GM04504 (cell line): ENCODE measurements around the gene CACNG1.

ENCODE experiments used
- DNase-seq: peaks from one replicate; pipeline ENCODE4 v3.0.0-alpha.2; 2012; ENCODE audit warnings: low read depth

CACNG1 gene

GRCh38 chr17:67051837-67052236, 7.5 kb downstream of the CACNG1 start:
- DNase-seq = no peak

DNA sequence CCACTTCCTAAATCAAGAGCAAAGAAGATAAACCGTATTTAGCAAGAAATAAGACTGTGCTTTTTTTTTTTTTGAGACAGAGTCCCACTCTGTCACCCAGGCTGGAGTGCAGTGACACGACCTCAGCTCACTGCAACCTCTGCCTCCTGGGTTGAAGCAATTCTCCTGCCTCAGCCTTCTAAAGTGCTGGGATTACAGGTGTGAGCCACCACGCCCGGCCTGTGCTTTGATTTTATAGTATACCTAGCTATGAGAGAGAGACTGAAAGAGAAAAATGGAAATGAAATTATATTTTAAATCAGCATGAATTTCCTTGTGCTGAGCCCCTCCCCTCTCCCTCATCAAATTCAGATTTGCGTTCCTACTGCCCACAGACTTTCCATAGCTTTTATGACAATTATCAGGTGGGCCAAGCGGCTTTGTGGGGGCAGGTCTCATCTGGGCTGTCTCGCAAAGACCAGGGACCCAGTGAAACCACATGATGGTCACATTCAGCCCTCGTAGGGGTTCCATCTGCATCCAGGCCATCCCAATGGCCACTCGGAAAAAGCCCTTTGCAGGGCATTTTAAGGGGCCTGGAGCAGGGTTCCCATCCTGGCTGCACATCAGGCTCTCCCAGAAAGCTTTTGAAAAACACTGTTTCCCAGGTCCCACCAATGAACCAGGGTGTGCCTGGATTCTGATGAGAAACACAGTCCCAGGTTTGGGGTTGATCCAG, 8.5 kb downstream of the CACNG1 start:
- DNase-seq = no peak

DNA sequence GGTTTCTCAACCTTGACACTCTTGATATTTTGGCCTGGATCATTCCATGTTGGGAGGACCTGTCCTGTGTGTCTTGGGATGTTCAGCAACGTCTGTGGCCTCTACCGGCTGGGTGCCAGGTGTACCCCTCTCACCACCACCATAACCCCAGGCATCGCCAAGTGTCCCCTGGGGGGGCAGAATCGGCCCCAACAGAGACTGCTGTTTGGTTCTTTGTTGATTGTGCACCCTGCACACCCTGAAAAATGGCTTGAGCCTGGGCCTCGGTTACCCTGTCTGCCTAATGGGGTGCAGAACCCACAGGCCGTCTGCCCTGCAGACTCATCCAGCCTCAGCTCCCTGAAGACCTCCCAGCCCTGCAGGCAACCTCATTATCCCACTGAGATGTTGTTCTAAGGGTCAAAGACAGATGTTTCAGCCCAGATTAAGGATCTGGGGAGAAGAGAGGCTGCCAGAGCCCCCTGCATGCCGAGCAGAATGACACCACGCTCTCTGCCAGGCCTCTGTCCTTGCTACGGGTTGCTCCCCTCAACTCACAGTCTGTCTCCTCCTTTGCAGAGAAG, 9.2 kb downstream of the CACNG1 start:
- no peak for DNase-seq

GRCh38 chr17:67054011-67054591, 9.7 kb downstream of the CACNG1 start:
- no peak for DNase-seq

DNA sequence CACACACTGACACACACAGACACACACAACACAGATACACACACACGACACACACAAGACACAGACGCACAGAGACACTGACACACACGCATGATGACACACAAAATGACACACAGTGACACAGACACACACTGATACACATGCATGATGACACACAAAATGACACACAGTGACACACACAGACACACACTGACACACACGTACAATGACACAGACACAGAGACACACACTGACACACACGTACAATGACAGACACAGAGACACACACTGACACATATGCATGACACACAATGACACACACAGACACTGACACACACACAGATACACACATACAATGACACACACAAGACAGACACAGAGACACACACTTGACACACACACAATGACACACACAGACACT, 10.3 kb downstream of the CACNG1 start:
- DNase-seq = no peak

- no peak for DNase-seq
Measured at GRCh38 chr17:67055041-67055443, 10.7 kb downstream of the CACNG1 start.

- no peak for DNase-seq
Measured at GRCh38 chr17:67055811-67056745, 11.7 kb downstream of the CACNG1 start.

DNA sequence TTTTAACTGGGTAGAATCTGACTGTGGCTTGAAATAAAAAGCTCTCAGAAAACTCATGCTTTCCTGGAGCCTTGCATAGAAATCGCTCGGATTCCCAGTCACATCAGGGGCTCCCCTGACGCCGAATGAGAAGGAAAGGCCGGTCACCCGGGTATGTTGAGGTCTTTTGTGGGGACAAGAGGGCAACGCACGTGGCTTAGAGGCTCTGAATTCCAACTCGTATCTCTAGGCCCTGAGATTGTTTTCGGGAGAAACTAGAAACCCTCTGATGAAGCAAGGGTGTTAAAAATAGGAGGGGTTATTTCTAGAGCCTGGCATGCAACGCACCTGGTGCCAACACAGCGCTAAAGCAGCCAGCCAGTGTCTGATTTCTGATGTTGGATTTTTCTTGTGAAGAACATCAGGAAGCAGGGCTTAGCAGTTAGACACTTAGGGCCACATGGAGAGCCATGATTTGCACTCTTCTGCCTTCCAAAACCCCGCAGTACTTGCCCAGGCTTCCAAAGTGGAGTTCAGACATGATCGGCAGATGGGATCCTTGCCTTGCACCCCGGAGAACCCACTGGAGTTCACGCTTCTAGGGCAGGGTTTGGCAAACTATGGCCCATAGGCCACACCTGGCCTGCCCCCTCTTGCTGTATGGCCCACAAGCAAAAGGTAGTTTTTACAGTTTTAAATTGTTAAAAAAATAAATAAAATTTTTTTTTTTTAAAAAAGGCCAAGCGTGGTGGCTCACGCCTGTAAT, 12.6 kb downstream of the CACNG1 start:
- DNase-seq = no peak

- no peak for DNase-seq
Measured at GRCh38 chr17:67058036-67058435, 13.7 kb downstream of the CACNG1 start.

DNA sequence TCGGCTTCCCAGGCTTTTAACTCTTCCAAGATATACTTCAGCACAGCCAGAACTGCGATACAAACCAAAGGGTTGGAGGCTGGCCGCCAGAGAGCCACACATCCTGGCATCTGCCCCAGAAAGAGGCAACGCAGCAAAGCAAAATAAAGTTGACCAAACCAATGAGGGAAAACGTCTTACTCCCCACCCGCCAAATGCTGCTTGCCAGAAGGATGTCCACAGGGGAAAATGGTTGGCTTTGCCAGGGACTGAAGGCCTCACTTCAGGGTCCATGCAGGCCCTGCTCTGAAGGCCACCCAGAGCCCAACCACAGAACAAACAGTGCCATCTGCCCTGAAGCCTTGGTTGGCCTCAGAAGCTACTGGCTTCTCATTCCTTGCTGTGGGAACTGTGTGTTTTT, 15.0 kb downstream of the CACNG1 start:
- DNase-seq = no peak

DNA sequence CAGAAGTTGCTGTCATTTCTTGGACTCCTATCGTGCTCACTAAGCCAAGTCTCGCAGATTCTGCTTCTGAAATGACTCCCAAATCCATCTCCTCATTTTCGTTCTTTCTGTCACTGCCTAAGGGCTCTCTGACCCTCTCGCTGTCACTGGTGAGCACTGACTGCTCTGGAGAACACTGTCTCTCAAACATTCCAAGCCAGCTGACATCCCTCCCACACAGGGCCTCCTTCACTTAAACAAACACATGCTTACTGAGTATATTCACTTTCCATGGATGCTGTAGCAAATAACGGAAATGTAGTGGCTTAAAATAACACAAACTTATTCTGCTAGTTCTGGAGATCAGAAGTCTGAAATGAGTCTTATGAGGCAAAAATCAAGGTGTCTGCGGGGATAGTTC, 18.8 kb downstream of the CACNG1 start:
- DNase-seq = no peak

DNA sequence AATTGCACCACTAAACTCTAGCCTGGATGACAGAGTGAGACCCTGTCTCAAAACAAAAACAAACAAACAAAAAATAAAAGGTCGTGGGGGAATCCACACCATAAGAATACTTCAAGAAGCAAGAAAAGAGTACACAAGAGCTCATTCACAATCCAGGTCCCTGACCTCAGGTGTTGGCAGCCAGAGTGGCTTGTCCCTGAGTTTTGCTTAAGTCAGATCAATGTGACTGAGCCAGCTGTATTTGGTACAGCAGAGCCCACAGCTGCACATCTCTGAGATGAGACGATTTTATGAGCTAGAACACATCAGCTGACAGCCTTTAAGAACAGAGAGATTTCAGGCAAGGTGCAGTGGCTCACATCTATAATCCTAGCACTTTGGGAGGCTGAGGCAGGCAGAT, 22.4 kb downstream of the CACNG1 start:
- no peak for DNase-seq

- no peak for DNase-seq
Measured at GRCh38 chr17:67067571-67068482, 23.5 kb downstream of the CACNG1 start.

DNA sequence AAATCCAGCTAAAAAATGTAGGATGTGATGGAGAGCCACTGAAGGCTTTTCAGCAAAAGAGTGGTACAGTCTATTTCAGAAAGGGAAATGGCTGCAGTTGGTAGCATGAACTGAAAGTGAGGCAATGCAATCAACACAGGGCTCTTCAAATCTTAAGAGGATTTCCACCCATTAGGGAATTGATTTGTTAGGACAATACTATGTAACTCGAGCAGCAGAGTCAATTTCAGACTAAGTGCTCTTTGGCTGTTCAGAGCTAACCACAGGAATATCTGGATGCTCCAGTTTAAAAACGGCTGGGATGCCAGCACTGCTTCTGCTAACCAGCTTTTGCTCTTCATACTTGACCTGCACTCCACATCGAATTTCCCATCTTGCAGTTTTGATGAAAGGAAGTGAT, 24.6 kb downstream of the CACNG1 start:
- DNase-seq = no peak

DNA sequence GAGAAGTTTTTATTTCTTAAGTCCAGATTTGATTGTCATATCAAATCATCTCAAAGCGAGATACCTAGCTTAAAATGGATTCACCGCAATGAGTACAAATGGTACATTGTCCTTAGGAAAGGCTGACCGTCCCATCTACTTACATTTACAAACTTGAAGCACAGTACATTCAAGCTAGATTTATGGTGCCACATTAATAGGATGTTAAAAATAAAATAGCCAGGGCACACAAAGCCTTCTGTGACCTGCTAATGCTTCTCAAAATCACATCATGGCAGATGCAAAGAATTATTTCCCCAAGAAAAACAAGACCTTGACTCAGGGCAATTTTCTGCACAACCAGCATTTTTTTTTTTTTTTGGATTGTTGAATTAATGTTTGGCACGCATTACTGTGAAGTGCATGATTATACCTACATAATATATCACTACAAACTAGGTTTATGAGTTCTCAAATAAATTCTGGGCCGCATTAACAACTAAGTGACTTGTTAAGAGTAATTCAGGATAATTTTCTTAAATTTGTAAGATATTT, 25.3 kb downstream of the CACNG1 start:
- DNase-seq = no peak

GRCh38 chr17:67071595-67071994, 27.2 kb downstream of the CACNG1 start:
- no peak for DNase-seq

DNA sequence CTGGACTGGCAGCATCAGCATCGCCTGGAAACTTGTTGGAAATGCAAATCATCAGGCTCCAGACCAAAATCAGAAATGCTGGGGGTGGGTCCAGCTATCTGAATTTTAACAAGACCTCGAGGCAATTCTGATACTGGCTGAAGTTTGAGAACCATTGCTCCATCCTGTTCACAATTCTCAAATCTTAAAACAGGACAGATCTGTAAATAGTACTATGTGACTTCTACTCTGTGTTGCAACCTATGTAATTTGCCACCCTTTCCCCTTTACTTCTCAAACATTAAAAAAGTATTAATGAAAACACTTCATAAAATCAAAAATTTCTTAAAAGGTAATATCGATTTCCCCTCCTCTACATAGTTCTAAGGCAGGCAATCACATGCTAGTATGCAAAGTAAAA, 28.5 kb downstream of the CACNG1 start:
- no peak for DNase-seq

- no peak for DNase-seq
Measured at GRCh38 chr17:67074781-67075180, 30.4 kb downstream of the CACNG1 start.

GRCh38 chr17:67076290-67076689, 31.9 kb downstream of the CACNG1 start:
- DNase-seq = no peak

- DNase-seq = no peak
Measured at GRCh38 chr17:67078292-67078691, 33.9 kb downstream of the CACNG1 start.

GRCh38 chr17:67079491-67079890, 35.1 kb downstream of the CACNG1 start:
- DNase-seq = no peak
